ENCODE results near the gene ADAMTS18.

Gene ADAMTS18

GRCh38 chr16:77439106-77439505 lies 4.3 kb upstream of the ADAMTS18 start:
- DNase-seq (ENCODE audit: low read depth in 1 of 2, low spot score in 1 of 2) = no peak

GRCh38 chr16:77437859-77438258 lies 3.0 kb upstream of the ADAMTS18 start:
- no peak for DNase-seq (ENCODE audit: low read depth in 1 of 2, low spot score in 1 of 2)

- DNase-seq (ENCODE audit: low read depth in 1 of 2, low spot score in 1 of 2) = no peak
Observed at GRCh38 chr16:77435272-77435820, 512 bp upstream of the ADAMTS18 start.

- DNase-seq (ENCODE audit: low read depth in 1 of 2, low spot score in 1 of 2) = no peak
Observed at GRCh38 chr16:77434022-77434529, 758 bp downstream of the ADAMTS18 start.

- no peak for DNase-seq (ENCODE audit: low read depth in 1 of 2, low spot score in 1 of 2)
Observed at GRCh38 chr16:77433146-77433545, 1.7 kb downstream of the ADAMTS18 start.

GRCh38 chr16:77432264-77432663 lies 2.6 kb downstream of the ADAMTS18 start:
- no peak for DNase-seq (ENCODE audit: low read depth in 1 of 2, low spot score in 1 of 2)

- no peak for DNase-seq (ENCODE audit: low read depth in 1 of 2, low spot score in 1 of 2)
Observed at GRCh38 chr16:77430787-77431585, 3.8 kb downstream of the ADAMTS18 start.

- DNase-seq (ENCODE audit: low read depth in 1 of 2, low spot score in 1 of 2) = no peak
Observed at GRCh38 chr16:77430360-77430759, 4.5 kb downstream of the ADAMTS18 start.

- no peak for DNase-seq (ENCODE audit: low read depth in 1 of 2, low spot score in 1 of 2)
Observed at GRCh38 chr16:77424871-77425604, 9.8 kb downstream of the ADAMTS18 start.

- no peak for DNase-seq (ENCODE audit: low read depth in 1 of 2, low spot score in 1 of 2)
Observed at GRCh38 chr16:77422196-77422784, 12.5 kb downstream of the ADAMTS18 start.

GRCh38 chr16:77416939-77417480 lies 17.8 kb downstream of the ADAMTS18 start:
- DNase-seq (ENCODE audit: low read depth in 1 of 2, low spot score in 1 of 2) = no peak

- DNase-seq (ENCODE audit: low read depth in 1 of 2, low spot score in 1 of 2) = no peak
Observed at GRCh38 chr16:77414752-77415231, 20.0 kb downstream of the ADAMTS18 start.

- DNase-seq (ENCODE audit: low read depth in 1 of 2, low spot score in 1 of 2) = no peak
Observed at GRCh38 chr16:77410449-77410848, 24.4 kb downstream of the ADAMTS18 start.

- DNase-seq (ENCODE audit: low read depth in 1 of 2, low spot score in 1 of 2) = no peak
Observed at GRCh38 chr16:77409311-77409710, 25.5 kb downstream of the ADAMTS18 start.

- DNase-seq (ENCODE audit: low read depth in 1 of 2, low spot score in 1 of 2) = no peak
Observed at GRCh38 chr16:77408607-77409006, 26.2 kb downstream of the ADAMTS18 start.

- no peak for DNase-seq (ENCODE audit: low read depth in 1 of 2, low spot score in 1 of 2)
Observed at GRCh38 chr16:77406680-77407079, 28.2 kb downstream of the ADAMTS18 start.

- no peak for DNase-seq (ENCODE audit: low read depth in 1 of 2, low spot score in 1 of 2)
Observed at GRCh38 chr16:77404775-77405174, 30.1 kb downstream of the ADAMTS18 start.

- no peak for DNase-seq (ENCODE audit: low read depth in 1 of 2, low spot score in 1 of 2)
Observed at GRCh38 chr16:77403732-77404131, 31.1 kb downstream of the ADAMTS18 start.

- no peak for DNase-seq (ENCODE audit: low read depth in 1 of 2, low spot score in 1 of 2)
Observed at GRCh38 chr16:77402672-77403071, 32.2 kb downstream of the ADAMTS18 start.

GRCh38 chr16:77402118-77402517 lies 32.7 kb downstream of the ADAMTS18 start:
- DNase-seq (ENCODE audit: low read depth in 1 of 2, low spot score in 1 of 2) = no peak

GRCh38 chr16:77399546-77399945 lies 35.3 kb downstream of the ADAMTS18 start:
- no peak for DNase-seq (ENCODE audit: low read depth in 1 of 2, low spot score in 1 of 2)
